IMR-90 (cell line): ENCODE data around the gene KATNB1. TPM values are rescaled to one million over a fixed set of nuclear protein-coding genes. Genes with fewer than 3 reads are reported as not detected.
A peak's percentile ranks its signal among the peaks of the same experiment; 100 is the strongest.

ENCODE experiments used
- ATAC-seq: fragments of 200-7000 bp; cut with Tn5 transposase; 2 replicates; pipeline ENCODE4 v1.9.1; 2020; ENCODE audit warnings: low read depth, mild to moderate bottlenecking, moderate library complexity
- BruUV-seq: library from RNA; stranded (reverse); fragments of 400-500 nt; replicated peaks from 2 replicates; lab custom pipeline; 2021; lab: Mats Ljungman, UMichigan
- CTCF ChIA-PET: fragments of 300-600 bp; formaldehyde crosslinking; extraction: SDS; loops from one replicate; lab custom pipeline; 2021; ENCODE audit warnings: antibody characterized with exemption; lab: Yijun Ruan, JAX
- POLR2A ChIA-PET: fragments of 300-600 bp; sonication (Branson Sonifier 250); formaldehyde crosslinking; loops from one replicate; lab custom pipeline; 2022; ENCODE audit warnings: antibody characterized with exemption; ENCODE audit not compliant: unreplicated experiment; lab: Charles Lee
- DNase-seq: peaks from one replicate; pipeline ENCODE4 v3.0.0; 2013
- H2AFZ ChIP-seq: replicated peaks from 2 replicates; pipeline ENCODE3; 2013; ENCODE audit warnings: low read length, mild to moderate bottlenecking; ENCODE audit not compliant: poor library complexity
- H2AK5ac ChIP-seq: 2 replicates; pipeline ENCODE4 v1.6.1; 2013; ENCODE audit warnings: low read depth, low read length, inconsistent platforms
- H2AK9ac ChIP-seq: replicated peaks from 2 replicates; pipeline ENCODE3; 2013; ENCODE audit warnings: mild to moderate bottlenecking, low read depth, low read length, moderate library complexity; ENCODE audit not compliant: poor library complexity
- H2BK120ac ChIP-seq: 2 replicates; pipeline ENCODE4 v1.6.1; 2013; ENCODE audit warnings: low read depth, low read length, inconsistent platforms
- H2BK15ac ChIP-seq: 3 replicates; pipeline ENCODE4 v1.6.1; 2013; ENCODE audit warnings: low read depth, low read length, inconsistent platforms
- H2BK20ac ChIP-seq: 2 replicates; pipeline ENCODE4 v1.6.1; 2013; ENCODE audit warnings: low read depth, mild to moderate bottlenecking, inconsistent platforms, low read length, moderate library complexity
- H2BK5ac ChIP-seq: 2 replicates; pipeline ENCODE4 v1.6.1; 2013; ENCODE audit warnings: mild to moderate bottlenecking, low read depth, low read length, inconsistent platforms; ENCODE audit not compliant: poor library complexity, severe bottlenecking
- H3K14ac ChIP-seq: replicated peaks from 2 replicates; pipeline ENCODE4 v1.6.1; 2013; ENCODE audit warnings: low read depth, low read length, inconsistent platforms
- H3K18ac ChIP-seq: 2 replicates; pipeline ENCODE4 v1.6.1; 2013; ENCODE audit warnings: low read depth, low read length, control low read depth
- H3K23ac ChIP-seq: 2 replicates; pipeline ENCODE4 v1.6.1; 2013; ENCODE audit warnings: low read depth, low read length, inconsistent platforms
- H3K27ac ChIP-seq: 2 replicates; pipeline ENCODE4 v1.5.1; 2013; ENCODE audit warnings: mild to moderate bottlenecking, control low read depth, low read length; ENCODE audit not compliant: insufficient read depth
- H3K27me3 ChIP-seq: 2 replicates; pipeline ENCODE4 v1.6.1; 2013; ENCODE audit warnings: low read length; ENCODE audit not compliant: control insufficient read depth, insufficient read depth
- H3K36me3 ChIP-seq: 2 replicates; pipeline ENCODE4 v1.6.1; 2013; ENCODE audit warnings: low read length, mixed read lengths; ENCODE audit not compliant: control insufficient read depth, insufficient read depth
- H3K4ac ChIP-seq: 2 replicates; pipeline ENCODE4 v1.6.1; 2013; ENCODE audit warnings: low read depth, low read length, inconsistent platforms
- H3K4me1 ChIP-seq: 2 replicates; pipeline ENCODE4 v1.6.1; 2013; ENCODE audit warnings: low read length, mixed read lengths; ENCODE audit not compliant: control insufficient read depth, insufficient read depth
- H3K4me2 ChIP-seq: 2 replicates; pipeline ENCODE4 v1.6.1; 2013; ENCODE audit warnings: low read depth, mild to moderate bottlenecking, control low read depth, low read length, moderate library complexity
- H3K4me3 ChIP-seq: 2 replicates; pipeline ENCODE4 v1.5.1; 2013; ENCODE audit warnings: low read depth, mild to moderate bottlenecking, control low read depth, low read length, moderate library complexity; ENCODE audit not compliant: insufficient read depth
- H3K56ac ChIP-seq: 2 replicates; pipeline ENCODE4 v1.6.1; 2013; ENCODE audit warnings: low read length, inconsistent platforms; ENCODE audit not compliant: insufficient read depth; ENCODE audit errors: extremely low read depth
- H3K79me1 ChIP-seq, 2 experiments: 2 replicates each; pipeline ENCODE4 v1.6.1; 2013; ENCODE audit warnings: low read length in 2 of 2, inconsistent platforms in 1 of 2, low read depth in 1 of 2
- H3K9ac ChIP-seq: 2 replicates; pipeline ENCODE4 v1.6.1; 2013; ENCODE audit warnings: low read depth, low read length, control low read depth
- H3K9me1 ChIP-seq: 2 replicates; pipeline ENCODE4 v1.6.1; 2013; ENCODE audit warnings: low read length, inconsistent platforms; ENCODE audit not compliant: insufficient read depth
- H3K9me3 ChIP-seq: 2 replicates; pipeline ENCODE4 v1.6.1; 2013; ENCODE audit warnings: low read length; ENCODE audit not compliant: control insufficient read depth, insufficient read depth
- H4K20me1 ChIP-seq: 2 replicates; pipeline ENCODE4 v1.6.1; 2013; ENCODE audit warnings: low read length, inconsistent platforms; ENCODE audit not compliant: insufficient read depth
- H4K5ac ChIP-seq: 2 replicates; pipeline ENCODE4 v1.6.1; 2013; ENCODE audit warnings: mild to moderate bottlenecking, low read depth, low read length, control low read depth
- H4K8ac ChIP-seq, 2 experiments: 2 replicates each; pipeline ENCODE4 v1.6.1; 2013; ENCODE audit warnings: low read depth in 2 of 2, low read length in 2 of 2, control low read depth in 1 of 2, inconsistent platforms in 1 of 2
- H4K91ac ChIP-seq: 2 replicates; pipeline ENCODE4 v1.6.1; 2013; ENCODE audit warnings: low read depth, low read length, inconsistent platforms; ENCODE audit not compliant: insufficient read depth
- BHLHE40 ChIP-seq: fragments of 150-350 bp; IDR thresholded peaks from 2 replicates; pipeline ENCODE4 v1.6.1; 2016; ENCODE audit warnings: mild to moderate bottlenecking, low read depth, low read length
- CEBPB ChIP-seq: IDR thresholded peaks from 2 replicates; pipeline ENCODE4 v1.6.1; 2012; ENCODE audit warnings: low read depth, low read length, improper control_type of control experiment
- CTCF ChIP-seq: conservative IDR thresholded peaks from 2 replicates; pipeline ENCODE4 v1.5.1; 2012; ENCODE audit warnings: mild to moderate bottlenecking, low read depth, low read length, improper control_type of control experiment
- MAFK ChIP-seq: IDR thresholded peaks from 2 replicates; pipeline ENCODE4 v1.6.1; 2012; ENCODE audit warnings: low read depth, low read length, improper control_type of control experiment
- MAZ ChIP-seq: IDR thresholded peaks from 2 replicates; pipeline ENCODE4 v1.6.1; 2012; ENCODE audit warnings: low read depth, mild to moderate bottlenecking, low read length, improper control_type of control experiment, moderate library complexity, borderline replicate concordance
- NFE2L2 ChIP-seq: fragments of 150-350 bp; IDR thresholded peaks from 2 replicates; pipeline ENCODE4 v1.6.1; 2016; ENCODE audit warnings: low read depth, mild to moderate bottlenecking, low read length
- POLR2A ChIP-seq: IDR thresholded peaks from 2 replicates; pipeline ENCODE4 v1.6.1; 2012; ENCODE audit warnings: mild to moderate bottlenecking, low read depth, low read length
- RFX5 ChIP-seq: IDR thresholded peaks from 2 replicates; pipeline ENCODE4 v1.8.0; 2012; ENCODE audit warnings: low read depth, mild to moderate bottlenecking, low read length, moderate library complexity
- SMC3 ChIP-seq: fragments of 150-350 bp; IDR thresholded peaks from 2 replicates; pipeline ENCODE4 v1.6.1; 2016; ENCODE audit warnings: low read depth, mild to moderate bottlenecking, antibody characterized with exemption, low read length, moderate library complexity
- USF2 ChIP-seq: fragments of 150-350 bp; IDR thresholded peaks from 2 replicates; pipeline ENCODE4 v1.6.1; 2017; ENCODE audit warnings: mild to moderate bottlenecking, antibody characterized with exemption, low read length, low read depth
- WGBS, 2 experiments: methylation state at CpG; one replicate each; pipeline versions ENCODE4 v1.1.5 to v1.1.7; 2013; ENCODE audit warnings: missing lambda C conversion rate in 2 of 2; ENCODE audit not compliant: insufficient read length in 1 of 2; ENCODE audit errors: extremely low coverage in 2 of 2; 5-methylcytosine and 5-hydroxymethylcytosine counted together
- dilution Hi-C: fragments of 300-500 bp; cut with HindIII; formaldehyde crosslinking; loops from one replicate; pipeline ENCODE4 v1.14.3; 2018; ENCODE audit warnings: low sequenced_read_pairs; ENCODE audit not compliant: unreplicated experiment
- in situ Hi-C: fragments of 300-500 bp; cut with MboI; formaldehyde crosslinking; loops from 3 replicates; pipeline ENCODE4 v1.14.3; 2019; ENCODE audit warnings: low sequenced_read_pairs, inconsistent platforms, mixed read lengths
- intact Hi-C: fragments of 100-400 bp; cut with micrococcal nuclease; formaldehyde crosslinking; loops from 2 replicates; pipeline ENCODE4 v1.10.0; 2022
- polyA plus RNA-seq, 3 experiments: library from polyadenylated mRNA; depleted of rRNA; stranded (reverse); fragments of >200 nt; gene quantifications; 2 replicates each; pipeline ENCODE4 v1.2.3, GENCODE V29; 2012; ENCODE audit warnings: low replicate concordance in 1 of 3
- total RNA-seq: library from RNA; depleted of rRNA; stranded (reverse); fragments of >200 nt; gene quantifications from 2 replicates; pipeline ENCODE4 v1.2.3, GENCODE V29; 2012

Gene KATNB1
- total and polyA plus RNA-seq, 2 of the 4 experiments (the other 2 are of a cell fraction), result 10.9 to 23.5 TPM

GRCh38 chr16:57786632-57787518 lies 51.3 kb downstream of the KATNB1 start:
- dilution Hi-C loops (no loop called here), intact Hi-C loops (no loop called here), in situ Hi-C loops (no loop called here)
- H2BK15ac ChIP-seq, result no peak overlapping the region
- no peak overlapping the region for H3K4me3 ChIP-seq
- ATAC-seq, result peak; percentile 69
- H3K79me1 ChIP-seq, result peaks cover 13 to 67% of the 10 kb centered on the region in 2 experiments
- H3K4me2 ChIP-seq, result no peak overlapping the region
- H2AFZ ChIP-seq, result peak overlapping the region; percentile 14
- peaks cover 8% of the 10 kb centered on the region; the same call in 1 of the 2 replicates for H3K4me1 ChIP-seq
- ChIA-PET POLR2A (interaction anchor here (0.6 kb wide), 1 partner anchor 227 kb away, joined by 3 read pairs; no protein-coding TSS in a partner anchor), CTCF (interaction anchor here (1.1 kb wide), 1 partner anchor 14 kb away, joined by 4 read pairs; no protein-coding TSS in a partner anchor)
- H3K9me1 ChIP-seq, result 0 out of 2 replicates have a peak, but pooled peaks cover 15% of the 10 kb centered on the region
- WGBS, 2 experiments, result 39% methylated on average over 12 of the region's 26 CpGs; no CpG with 5 or more reads in 1 of the 2 experiments
- peaks cover 13% of the 10 kb centered on the region; the same call in 1 of the 2 replicates for H4K20me1 ChIP-seq
- H2AK9ac ChIP-seq, result peak overlapping the region; percentile 87
- H2BK5ac ChIP-seq, result no peak overlapping the region
- peak; percentile 52 for DNase-seq
- no peak overlapping the region for H3K56ac ChIP-seq
- H3K27ac ChIP-seq, result no peak overlapping the region; the same call in 1 of the 2 replicates
- no peak overlapping the region for H3K9ac ChIP-seq
- BruUV-seq, result no TSS peak
- H2AK5ac ChIP-seq, result no peak overlapping the region
- TF ChIP-seq BHLHE40, result peak; percentile 82
- TF ChIP-seq CTCF, result no peak
- no peak for TF ChIP-seq RFX5
- peak; percentile 86 for TF ChIP-seq USF2
- no peak for TF ChIP-seq NFE2L2
- TF ChIP-seq MAFK, result no peak
- TF ChIP-seq SMC3, result no peak
- no peak for TF ChIP-seq POLR2A
- no peak for TF ChIP-seq MAZ
- no peak for TF ChIP-seq CEBPB
- no peaks in the 10 kb centered on the region for H3K9me3 ChIP-seq
- no peak overlapping the region for H2BK120ac ChIP-seq
- no peak overlapping the region for H4K91ac ChIP-seq
- H4K5ac ChIP-seq, result no peak overlapping the region
- H3K36me3 ChIP-seq, result peaks cover 48% of the 10 kb centered on the region
- H3K23ac ChIP-seq, result no peak overlapping the region
- no peaks in the 10 kb centered on the region for H3K27me3 ChIP-seq
- no peak overlapping the region; the same call in 1 of the 2 replicates for H3K4ac ChIP-seq
- no peak overlapping the region for H3K14ac ChIP-seq
- H3K18ac ChIP-seq, result no peak overlapping the region
- no peak overlapping the region for H4K8ac ChIP-seq
- H2BK20ac ChIP-seq, result no peak overlapping the region
